ENCODE results near the gene SERPINC1. TPM values are rescaled to one million over a fixed set of nuclear protein-coding genes. Genes with fewer than 3 reads are reported as not detected.

Gene SERPINC1
- total and polyA plus RNA-seq, 10 of the 15 experiments (the other 5 are each of a cell fraction or from before 2014, with no cell fraction given), result 0.11 to 0.44 TPM; not detected in 8

- no peak overlapping the region for H2AFZ ChIP-seq (ENCODE audit: control insufficient read depth, low read depth, low read length)
- no peak overlapping the region for H3K4me3 ChIP-seq
- intact Hi-C loops (cut with micrococcal nuclease; ENCODE audit: unreplicated experiment) (no loop called here), in situ Hi-C loops (cut with MboI) (no loop called here)
- no peak overlapping the region for H3K27ac ChIP-seq (ENCODE audit: control insufficient read depth, insufficient read depth)
- ChIA-PET RAD21 (ENCODE audit: unreplicated experiment) (no interaction called here), CTCF (no interaction called here), POLR2A (no interaction called here), SMC1A (ENCODE audit: uncharacterized antibody, unreplicated experiment) (interaction anchor here (0.8 kb wide), 1 partner anchor 308 kb away, joined by 3 read pairs; no protein-coding TSS in a partner anchor)
- ATAC-seq (no peak), FAIRE-seq (no peak), DNase-seq (ENCODE audit: low read depth, low spot score) (no peak)
- no peaks in the 10 kb centered on the region for H3K4me1 ChIP-seq (ENCODE audit: control insufficient read depth, insufficient read depth, low read length)
- no peaks in the 10 kb centered on the region for H3K27me3 ChIP-seq (replicated peaks in 1 of 2; ENCODE audit: control insufficient read depth in 2 of 2, insufficient read depth in 2 of 2, low read length in 1 of 2)
- no peaks in the 10 kb centered on the region for H3K79me2 ChIP-seq (ENCODE audit: control insufficient read depth, insufficient read depth, low read length)
- H3K9ac ChIP-seq (ENCODE audit: control insufficient read depth, insufficient read depth, low read length), result no peak overlapping the region
- TF ChIP-seq BCL11A (IDR thresholded peaks at IDR 0.05; ENCODE audit: low read depth, low read length), result no peak
- no peak for TF ChIP-seq ZBTB33 (IDR thresholded peaks at IDR 0.05)
- TF ChIP-seq MYB (IDR thresholded peaks at IDR 0.05; ENCODE audit: borderline replicate concordance, low read depth, low read length), result no peak
- TF ChIP-seq ATF7 (IDR thresholded peaks at IDR 0.05; ENCODE audit: low read depth), result no peak
- TF ChIP-seq PAX5 (IDR thresholded peaks at IDR 0.05; ENCODE audit: borderline replicate concordance, low read depth, low read length), result no peak
- TF ChIP-seq IKZF1 (conservative IDR thresholded peaks at IDR 0.05), result no peak
- TF ChIP-seq PML (IDR thresholded peaks at IDR 0.05; ENCODE audit: low read length), result no peak
- TF ChIP-seq ASH2L (IDR thresholded peaks at IDR 0.05; ENCODE audit: borderline replicate concordance, low read depth), result no peak
- TF ChIP-seq HDGF (IDR thresholded peaks at IDR 0.05), result no peak
- no peak for TF ChIP-seq SUZ12 (IDR thresholded peaks at IDR 0.05; ENCODE audit: unreplicated experiment)
- TF ChIP-seq SP1 (IDR thresholded peaks at IDR 0.05; ENCODE audit: low read depth, low read length), result no peak
- TF ChIP-seq LARP7 (IDR thresholded peaks at IDR 0.05), result no peak
- TF ChIP-seq FOXK2 (IDR thresholded peaks at IDR 0.05), result no peak
- TF ChIP-seq NFXL1 (IDR thresholded peaks at IDR 0.05; ENCODE audit: borderline replicate concordance), result no peak
- no peak for TF ChIP-seq CTCF (IDR thresholded peaks at IDR 0.05 in 2 of 3, conservative IDR thresholded peaks at IDR 0.05 in 1 of 3; ENCODE audit: control insufficient read depth in 2 of 3, extremely low read depth in 1 of 3, insufficient read depth in 1 of 3, low read depth in 3 of 3, low read length in 3 of 3)
- no peak for TF ChIP-seq CBX5 (IDR thresholded peaks at IDR 0.05; ENCODE audit: low read depth)
- TF ChIP-seq HSF1 (IDR thresholded peaks at IDR 0.05; ENCODE audit: low read depth, low read length), result no peak
- no peak for TF ChIP-seq NKRF (conservative IDR thresholded peaks at IDR 0.05)
- BruUV-seq (replicated peaks), result no TSS peak
- H3K36me3 ChIP-seq (ENCODE audit: control insufficient read depth in 2 of 2, insufficient read depth in 2 of 2, low read length in 1 of 2), result no peaks in the 10 kb centered on the region; a peak in 1 of 4 replicates
- no peaks in the 10 kb centered on the region for H3K9me3 ChIP-seq (replicated peaks; ENCODE audit: control insufficient read depth, insufficient read depth, low read length)
- H4K20me1 ChIP-seq (ENCODE audit: control insufficient read depth, insufficient read depth), result no peaks in the 10 kb centered on the region
- H3K4me2 ChIP-seq (ENCODE audit: control insufficient read depth, insufficient read depth), result no peak overlapping the region
Observed at GRCh38 chr1:173878251-173878650, 38.9 kb downstream of the SERPINC1 start.

All from GM12878 (cell line).